ENCODE measurements around the gene CAMKMT.
A peak's percentile ranks its signal among the peaks of the same experiment; 100 is the strongest.

The CAMKMT gene

GRCh38 chr2:44770221-44771195 is 408.8 kb downstream of the CAMKMT start:
- no peak for DNase-seq (ENCODE audit: low read depth, low spot score)

- DNase-seq (ENCODE audit: low read depth, low spot score), result no peak
Measured at GRCh38 chr2:44771522-44771921, 409.8 kb downstream of the CAMKMT start.

- no peak for DNase-seq (ENCODE audit: low read depth, low spot score)
Measured at GRCh38 chr2:44772131-44772530, 410.4 kb downstream of the CAMKMT start.

GRCh38 chr2:44772669-44773378 is 411.1 kb downstream of the CAMKMT start:
- peak; percentile 51 for DNase-seq (ENCODE audit: low read depth, low spot score)

- DNase-seq (ENCODE audit: low read depth, low spot score), result no peak
Measured at GRCh38 chr2:44774826-44775492, 413.2 kb downstream of the CAMKMT start.

GRCh38 chr2:44777036-44777435 is 415.3 kb downstream of the CAMKMT start:
- no peak for DNase-seq (ENCODE audit: low read depth, low spot score)

- no peak for DNase-seq (ENCODE audit: low read depth, low spot score)
Measured at GRCh38 chr2:44777537-44777936, 415.8 kb downstream of the CAMKMT start.

GRCh38 chr2:44778221-44778654 is 416.5 kb downstream of the CAMKMT start:
- peak; percentile 55 for DNase-seq (ENCODE audit: low read depth, low spot score)

GRCh38 chr2:44778671-44779476 is 417.1 kb downstream of the CAMKMT start:
- DNase-seq (ENCODE audit: low read depth, low spot score), result no peak

GRCh38 chr2:44779793-44780192 is 418.0 kb downstream of the CAMKMT start:
- DNase-seq (ENCODE audit: low read depth, low spot score), result no peak

GRCh38 chr2:44780406-44780805 is 418.7 kb downstream of the CAMKMT start:
- no peak for DNase-seq (ENCODE audit: low read depth, low spot score)

GRCh38 chr2:44785433-44785832 is 423.7 kb downstream of the CAMKMT start:
- DNase-seq (ENCODE audit: low read depth, low spot score), result no peak

GRCh38 chr2:44786045-44786816 is 424.5 kb downstream of the CAMKMT start:
- no peak for DNase-seq (ENCODE audit: low read depth, low spot score)

GRCh38 chr2:44786817-44787214 is 425.1 kb downstream of the CAMKMT start:
- no peak for DNase-seq (ENCODE audit: low read depth, low spot score)

GRCh38 chr2:44787663-44788062 is 425.9 kb downstream of the CAMKMT start:
- DNase-seq (ENCODE audit: low read depth, low spot score), result no peak

GRCh38 chr2:44789446-44789845 is 427.7 kb downstream of the CAMKMT start:
- no peak for DNase-seq (ENCODE audit: low read depth, low spot score)

GRCh38 chr2:44789971-44790721 is 428.4 kb downstream of the CAMKMT start:
- DNase-seq (ENCODE audit: low read depth, low spot score), result no peak

GRCh38 chr2:44793322-44793870 is 431.6 kb downstream of the CAMKMT start:
- DNase-seq (ENCODE audit: low read depth, low spot score), result no peak

- DNase-seq (ENCODE audit: low read depth, low spot score), result no peak
Measured at GRCh38 chr2:44796771-44797170, 435.0 kb downstream of the CAMKMT start.

Data from ELF-1 (cell line).